WERI-Rb-1 (cell line): ENCODE measurements around the gene SLC23A2.

Experiments
- DNase-seq: peaks from one replicate; pipeline ENCODE4 v3.0.0-alpha.2; 2020
- H3K27ac ChIP-seq: fragments of 250-450 bp; sonication (Bioruptor Pico); 2 replicates; pipeline ENCODE4 v1.5.1; 2020; ENCODE audit warnings: mild to moderate bottlenecking, moderate library complexity
- H3K27me3 ChIP-seq: fragments of 250-450 bp; sonication (Bioruptor Pico); 2 replicates; pipeline ENCODE4 v1.5.1; 2021; ENCODE audit warnings: mild to moderate bottlenecking, low read depth, moderate library complexity; ENCODE audit not compliant: insufficient read depth, severe bottlenecking
- H3K36me3 ChIP-seq: fragments of 250-450 bp; sonication (Bioruptor Pico); 2 replicates; pipeline ENCODE4 v1.5.1; 2020; ENCODE audit warnings: mild to moderate bottlenecking, moderate library complexity
- H3K4me3 ChIP-seq: 2 replicates; pipeline ENCODE4 v1.5.1; 2011; ENCODE audit warnings: low read depth, mild to moderate bottlenecking, control low read depth, low read length
- H3K9me3 ChIP-seq: fragments of 250-450 bp; sonication (Bioruptor Pico); 2 replicates; pipeline ENCODE4 v1.5.1; 2021; ENCODE audit warnings: mild to moderate bottlenecking, moderate library complexity; ENCODE audit not compliant: severe bottlenecking
- CTCF ChIP-seq: IDR thresholded peaks from 2 replicates; pipeline ENCODE4 v1.5.1; 2011; ENCODE audit warnings: low read depth, mild to moderate bottlenecking, control low read depth, inconsistent platforms, low read length

The SLC23A2 gene

GRCh38 chr20:4828830-4829513, 172.3 kb downstream of the SLC23A2 start:
- Histone ChIP-seq H3K27ac (no peak overlapping the region), H3K36me3 (no peaks in the 10 kb centered on the region), H3K27me3 (no peaks in the 10 kb centered on the region), H3K4me3 (no peak overlapping the region), H3K9me3 (no peaks in the 10 kb centered on the region)
- no peak for TF ChIP-seq CTCF
- DNase-seq = peak; percentile 1

GRCh38 chr20:4821590-4821989, 179.7 kb downstream of the SLC23A2 start:
- Histone ChIP-seq H3K4me3 (no peak overlapping the region), H3K27me3 (no peaks in the 10 kb centered on the region), H3K27ac (no peak overlapping the region), H3K36me3 (no peaks in the 10 kb centered on the region), H3K9me3 (no peaks in the 10 kb centered on the region)
- DNase-seq = no peak
- TF ChIP-seq CTCF = no peak

GRCh38 chr20:4820806-4821518, 180.3 kb downstream of the SLC23A2 start:
- no peak overlapping the region for H3K27ac ChIP-seq
- no peaks in the 10 kb centered on the region for H3K27me3 ChIP-seq
- no peak for TF ChIP-seq CTCF
- H3K36me3 ChIP-seq = no peaks in the 10 kb centered on the region
- no peak for DNase-seq
- H3K4me3 ChIP-seq = no peak overlapping the region
- no peaks in the 10 kb centered on the region for H3K9me3 ChIP-seq

- H3K4me3 ChIP-seq = no peak overlapping the region
- H3K27me3 ChIP-seq = no peaks in the 10 kb centered on the region
- H3K9me3 ChIP-seq = no peaks in the 10 kb centered on the region
- no peak for DNase-seq
- no peaks in the 10 kb centered on the region for H3K36me3 ChIP-seq
- no peak for TF ChIP-seq CTCF
- H3K27ac ChIP-seq = no peak overlapping the region
Observed at GRCh38 chr20:4819901-4820300, 181.4 kb downstream of the SLC23A2 start.

GRCh38 chr20:4817230-4817671, 184.1 kb downstream of the SLC23A2 start:
- no peak for TF ChIP-seq CTCF
- Histone ChIP-seq H3K4me3 (no peak overlapping the region), H3K27ac (no peak overlapping the region), H3K27me3 (no peaks in the 10 kb centered on the region), H3K9me3 (no peaks in the 10 kb centered on the region), H3K36me3 (no peaks in the 10 kb centered on the region)
- no peak for DNase-seq
